Activated CD4-positive, alpha-beta T cell treated with anti-CD3 and anti-CD28 coated beads, Interleukin-2, Interleukin-4, amounts not matched to agents 100 ng/mL and 50 ng/mL, durations not matched to agents 16 hours and 8 hours (primary cell): ENCODE measurements around the gene FHIT.

ENCODE experiments used
- DNase-seq: peaks from one replicate; pipeline ENCODE4 v3.0.0-alpha.2; 2020; ENCODE audit warnings: low spot score

FHIT gene

DNA sequence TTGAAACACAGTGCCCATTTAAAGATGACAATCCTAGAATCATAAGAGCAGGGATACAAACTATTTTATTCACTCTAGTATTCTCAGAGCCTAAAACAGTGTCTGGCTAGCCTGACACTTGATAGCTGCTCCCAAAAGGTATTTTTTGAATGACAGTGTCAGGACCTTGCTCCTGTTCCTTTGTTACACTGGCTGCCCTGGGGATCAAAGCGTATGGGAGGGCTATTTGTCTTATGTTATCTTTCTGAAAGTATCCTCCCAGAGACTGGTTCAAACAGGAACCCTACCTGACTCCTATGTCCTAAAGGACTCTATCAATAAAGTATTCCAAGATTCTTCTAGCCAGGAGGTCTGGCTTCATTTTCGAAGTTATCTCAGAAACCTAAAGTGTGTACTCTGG lies 621.4 kb downstream of the FHIT start:
- DNase-seq = no peak

DNA sequence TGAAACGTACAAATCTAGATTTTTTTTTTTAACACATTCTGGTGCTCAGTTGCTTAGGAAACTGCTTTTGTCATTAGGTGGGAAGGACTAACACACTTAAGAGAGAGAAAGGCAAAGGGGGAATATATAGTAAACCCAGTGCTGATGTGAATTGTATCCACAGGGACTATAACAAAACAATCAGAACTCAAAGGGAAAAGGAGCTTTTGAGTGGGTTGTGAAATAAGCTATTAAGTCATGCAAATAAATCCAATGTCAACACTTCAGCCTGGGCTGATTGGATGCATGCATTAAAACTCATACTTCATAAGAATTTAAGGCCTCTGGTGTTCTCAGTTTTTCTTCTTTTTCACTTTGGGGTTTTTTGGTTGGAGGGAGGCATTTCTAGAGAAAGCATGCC lies 628.9 kb downstream of the FHIT start:
- DNase-seq = no peak

GRCh38 chr3:60617188-60617587 lies 634.1 kb downstream of the FHIT start:
- DNase-seq = no peak

DNA sequence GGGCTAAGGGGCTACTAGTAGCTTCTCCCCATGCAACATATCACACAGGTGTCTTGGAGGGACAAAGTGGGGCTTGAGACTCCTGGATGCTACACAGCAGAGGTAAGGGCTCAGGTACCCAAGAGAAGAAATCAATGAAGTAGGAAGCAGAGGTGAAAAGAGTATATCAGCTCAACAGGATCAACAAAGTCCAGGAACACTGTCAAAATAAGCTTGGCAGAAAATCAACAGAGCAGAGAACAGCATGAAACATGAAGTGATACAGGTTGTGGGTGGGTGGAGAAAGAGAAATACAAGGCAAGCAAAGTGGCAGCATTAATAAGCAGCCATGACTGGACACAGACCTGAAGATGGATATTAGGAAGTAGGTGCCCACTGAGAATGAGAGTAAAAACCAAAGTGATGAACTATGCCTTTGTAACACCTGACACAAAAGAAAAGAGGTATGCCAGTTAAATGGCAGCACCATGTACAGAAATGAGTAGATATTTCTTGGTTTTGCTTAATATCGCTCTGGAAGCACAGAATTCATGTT lies 637.4 kb downstream of the FHIT start:
- no peak for DNase-seq

DNA sequence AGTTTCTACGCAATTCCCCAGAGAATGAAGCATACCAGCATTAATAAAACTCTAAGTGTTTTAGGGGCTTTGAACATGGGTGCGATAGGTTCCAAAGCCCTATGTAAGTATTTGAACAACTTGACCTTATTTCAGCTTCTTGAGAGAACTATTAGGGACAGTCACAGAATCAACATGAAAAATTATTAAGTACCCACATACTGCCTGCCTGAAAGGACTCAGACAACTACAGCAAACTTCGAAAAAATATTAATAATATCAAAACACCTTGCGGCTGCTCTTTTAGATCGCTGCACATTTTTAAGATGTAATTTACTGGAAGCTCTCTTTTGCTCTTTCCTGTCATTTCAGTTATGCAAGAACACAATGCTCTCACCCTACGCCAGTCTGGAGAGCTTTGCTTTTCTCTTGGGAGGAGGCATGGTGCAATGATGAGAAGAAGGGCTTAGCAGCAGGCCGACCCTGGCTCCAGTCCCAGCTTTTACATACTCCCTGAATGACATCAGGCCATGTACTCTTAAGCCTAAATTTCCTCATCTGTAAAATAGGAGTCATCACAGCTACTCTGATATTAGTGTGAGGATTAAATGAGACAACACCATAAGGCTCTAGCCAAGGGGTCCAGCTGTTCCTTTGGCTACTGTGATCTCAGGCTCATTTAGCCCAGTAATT lies 640.7 kb downstream of the FHIT start:
- no peak for DNase-seq

DNA sequence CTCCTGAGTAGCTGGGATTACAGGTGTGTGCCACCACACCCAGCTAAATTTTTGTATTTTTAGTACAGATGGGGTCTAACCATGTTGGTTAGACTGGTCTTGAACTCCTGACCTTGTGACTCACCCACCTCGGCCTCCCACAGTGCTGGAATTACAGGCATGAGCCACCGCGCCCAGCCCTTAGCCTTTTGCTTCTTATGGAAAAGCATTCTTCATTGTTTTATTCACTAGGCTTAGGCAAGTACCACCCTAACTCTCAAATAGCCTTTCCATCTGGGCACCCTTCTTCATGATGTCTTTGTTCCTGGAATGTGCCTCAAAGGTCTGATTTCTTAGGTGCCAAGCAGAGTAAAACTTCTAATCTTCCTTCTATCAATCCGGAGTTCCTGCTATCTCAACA lies 641.8 kb downstream of the FHIT start:
- DNase-seq = no peak

DNA sequence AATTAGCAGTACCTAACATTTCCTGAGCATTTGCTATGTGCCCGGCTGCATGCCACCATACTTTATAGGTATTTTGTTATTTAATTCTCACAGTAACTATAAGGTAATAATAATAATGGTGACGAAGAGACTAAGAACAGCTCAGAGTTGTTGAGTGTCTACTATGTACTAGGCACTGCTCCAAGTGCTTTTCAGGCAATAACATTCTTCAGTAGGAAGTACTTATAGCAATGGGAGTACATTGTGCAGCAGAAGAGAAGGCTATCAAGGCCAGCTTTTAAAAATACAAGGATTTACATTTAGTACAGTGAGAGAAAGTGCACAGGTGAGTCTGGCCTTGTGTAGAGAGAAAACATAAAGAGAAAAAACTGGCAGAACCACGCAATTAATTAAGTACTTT lies 647.4 kb downstream of the FHIT start:
- no peak for DNase-seq

- no peak for DNase-seq
These were observed 650.4 kb downstream of the FHIT start for GRCh38 chr3:60600848-60601247.

- DNase-seq = no peak
These were observed 651.7 kb downstream of the FHIT start for GRCh38 chr3:60599586-60599985.

DNA sequence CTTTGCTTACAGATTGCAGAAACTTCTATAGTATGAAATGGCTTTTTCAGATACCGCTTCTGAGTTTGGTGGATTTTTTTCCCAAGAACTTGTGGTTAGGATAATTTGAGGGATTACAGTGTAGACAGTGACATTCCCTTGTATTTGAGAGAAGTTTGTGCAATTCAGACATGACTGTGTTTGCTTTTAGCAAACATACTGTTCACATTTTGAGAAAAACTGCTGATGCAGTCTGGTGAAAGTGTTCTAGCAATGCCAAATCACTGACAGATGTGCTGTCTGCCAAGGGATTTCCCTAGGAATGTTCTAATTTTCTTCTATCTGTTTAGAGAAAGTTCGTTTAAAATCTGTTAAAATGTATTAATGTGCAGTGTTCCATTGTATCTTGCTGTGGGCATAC lies 652.6 kb downstream of the FHIT start:
- DNase-seq = no peak

DNA sequence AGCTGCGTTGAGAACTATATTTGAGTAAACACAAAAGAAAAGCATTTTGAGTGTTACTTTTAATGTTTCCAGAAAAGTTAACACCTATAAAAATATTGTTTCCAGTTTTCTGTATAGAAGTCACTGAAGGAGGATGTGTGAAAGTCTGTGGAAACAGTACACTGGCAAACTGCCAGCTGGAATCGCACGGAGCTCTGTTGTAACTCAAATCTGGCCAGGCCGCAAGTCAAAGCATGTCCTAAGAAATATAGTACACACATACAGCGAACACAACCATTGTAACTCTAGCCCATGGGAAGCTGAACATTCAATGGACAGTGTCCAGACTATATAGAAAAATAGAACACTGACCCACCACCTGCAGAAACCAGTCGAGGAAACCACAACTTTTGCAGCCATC lies 657.2 kb downstream of the FHIT start:
- no peak for DNase-seq

GRCh38 chr3:60591267-60591666 lies 660.0 kb downstream of the FHIT start:
- DNase-seq = no peak

DNA sequence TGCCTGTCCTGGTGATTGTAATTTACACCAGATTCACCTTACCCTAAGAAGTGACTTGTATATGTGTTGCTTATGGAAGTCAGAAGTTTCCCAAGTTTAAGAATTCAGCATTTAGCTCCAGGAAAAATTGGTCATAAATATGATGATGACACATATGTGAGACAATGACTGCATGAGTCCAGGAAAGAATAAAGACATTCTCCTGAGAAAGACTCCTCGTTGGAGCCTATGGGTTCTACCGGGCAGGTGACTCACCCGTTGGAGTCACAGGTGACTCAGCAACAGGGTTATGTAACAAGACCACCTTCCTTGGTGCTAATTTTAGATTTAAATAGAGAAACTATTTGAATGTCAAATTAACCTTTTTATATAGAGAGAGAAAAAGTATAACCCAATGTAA lies 662.4 kb downstream of the FHIT start:
- no peak for DNase-seq

DNA sequence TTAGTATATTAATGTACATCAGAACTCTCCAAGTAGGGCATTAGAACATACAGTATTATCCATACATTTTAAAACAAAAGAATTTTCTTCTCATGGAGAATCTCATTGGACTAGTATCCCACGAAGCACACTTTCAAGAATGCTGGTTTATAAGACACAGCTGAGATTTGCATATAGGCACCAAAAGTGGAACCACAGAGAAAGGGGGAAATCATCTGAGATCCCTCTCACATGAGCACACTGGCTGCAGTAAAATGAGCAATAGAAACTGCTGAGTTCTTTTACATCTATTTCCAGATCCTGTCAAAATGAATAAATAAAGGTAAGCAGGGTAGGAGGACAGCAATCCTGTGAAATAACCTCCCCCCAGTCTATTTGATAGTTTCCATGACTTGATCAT lies 665.3 kb downstream of the FHIT start:
- no peak for DNase-seq

- DNase-seq = no peak
These were observed 667.0 kb downstream of the FHIT start for GRCh38 chr3:60584250-60584649.

GRCh38 chr3:60582288-60582687 lies 669.0 kb downstream of the FHIT start:
- DNase-seq = no peak

DNA sequence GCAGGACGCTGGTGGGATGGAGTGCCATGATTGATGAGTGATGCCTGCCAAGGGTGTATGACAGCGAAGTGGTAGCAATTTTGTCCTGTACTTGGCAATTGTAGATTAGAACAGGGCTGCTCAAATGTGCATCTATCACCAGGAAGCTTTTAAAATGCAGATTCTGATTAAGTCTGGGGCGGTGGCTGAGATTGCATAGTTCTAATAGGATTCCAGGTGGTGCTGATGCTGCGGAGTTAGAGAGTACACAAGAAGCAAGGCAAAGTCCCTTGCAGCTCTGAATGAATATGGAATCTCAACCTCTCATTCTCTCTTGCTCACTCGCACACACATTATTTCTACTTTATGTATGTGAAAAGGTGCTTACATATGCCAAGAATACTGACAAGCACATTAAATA lies 670.4 kb downstream of the FHIT start:
- no peak for DNase-seq

DNA sequence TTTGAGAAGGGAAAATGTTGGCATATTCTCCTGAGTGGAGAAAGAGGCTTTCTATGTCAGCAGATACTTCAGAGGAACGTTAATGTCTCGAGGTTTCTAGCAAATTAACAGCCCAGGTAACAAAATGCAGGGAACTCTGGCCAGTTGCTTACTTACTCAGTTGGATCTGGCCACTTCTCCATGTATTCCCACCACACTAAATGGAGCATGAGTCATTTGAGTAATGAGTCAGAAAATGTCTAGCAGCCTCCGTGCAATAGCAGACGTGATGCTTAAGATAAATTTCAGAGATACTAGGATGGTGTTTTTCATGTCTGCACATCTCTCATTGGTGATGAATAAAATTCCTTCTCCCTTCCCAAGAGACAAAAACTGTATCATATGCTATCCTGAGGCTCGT lies 671.5 kb downstream of the FHIT start:
- DNase-seq = no peak

GRCh38 chr3:60578936-60579335 lies 672.3 kb downstream of the FHIT start:
- DNase-seq = no peak

- no peak for DNase-seq
These were observed 673.7 kb downstream of the FHIT start for GRCh38 chr3:60577601-60578000.

- DNase-seq = no peak
These were observed 675.5 kb downstream of the FHIT start for GRCh38 chr3:60575718-60576272.

- no peak for DNase-seq
These were observed 677.0 kb downstream of the FHIT start for GRCh38 chr3:60574046-60574769.

DNA sequence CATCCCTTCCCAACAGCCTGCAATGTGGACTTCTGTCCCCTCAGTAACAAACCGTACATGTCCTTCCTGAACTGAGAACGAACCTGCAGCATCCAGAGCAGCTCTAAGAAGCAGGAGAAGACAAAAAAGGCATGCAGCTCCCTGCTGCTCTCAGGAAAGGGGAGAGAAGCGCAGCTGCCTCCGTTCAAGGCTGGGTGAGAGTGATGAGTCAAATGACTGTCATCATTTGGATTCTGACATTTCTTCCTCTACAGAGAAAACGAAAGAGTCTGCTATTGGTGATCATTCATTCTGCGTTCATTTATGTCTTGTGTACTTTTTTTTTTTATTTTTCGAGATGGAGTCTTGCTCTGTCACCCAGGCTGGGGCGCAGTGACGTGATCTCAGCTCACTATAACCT lies 677.8 kb downstream of the FHIT start:
- no peak for DNase-seq
